ENCODE results near the gene STK38L. TPM values are rescaled to one million over a fixed set of nuclear protein-coding genes. Genes with fewer than 3 reads are reported as not detected.

STK38L gene
- total RNA-seq, 4 donors from 2014 or later: 70.0 to 111 (median 79.2) TPM

DNA sequence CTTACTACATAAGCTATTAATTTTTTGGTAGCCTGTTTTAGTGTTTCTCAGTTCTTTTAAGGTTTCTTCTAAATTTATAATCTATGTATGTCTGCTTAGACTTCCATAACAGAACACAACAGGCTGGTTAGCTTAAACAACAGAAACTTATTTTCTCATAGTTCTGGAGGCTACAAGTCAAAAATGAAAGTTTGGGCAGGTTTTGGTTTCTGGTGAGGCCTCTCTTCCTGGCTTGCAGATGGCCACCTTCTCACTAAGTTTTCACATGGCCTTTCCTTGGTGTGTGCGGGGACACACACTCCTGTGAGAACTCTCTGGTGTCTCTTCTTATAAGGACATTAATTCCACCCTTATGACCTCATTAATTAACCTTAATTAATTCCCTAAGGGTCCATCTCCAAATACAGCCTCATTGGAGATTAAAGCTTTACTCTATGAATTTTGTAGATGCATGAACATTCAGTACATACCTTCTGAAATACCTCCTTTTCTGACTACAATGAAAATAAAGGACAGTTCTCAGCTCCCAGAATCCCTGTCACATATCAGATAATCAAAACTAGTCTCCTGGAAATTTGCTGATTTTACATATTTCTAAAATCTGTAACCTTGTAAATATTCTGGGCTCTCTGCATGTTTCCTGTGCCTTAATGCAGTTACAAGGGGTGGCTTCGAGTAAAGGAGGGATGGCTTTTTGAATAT lies 65.4 kb downstream of the STK38L start:
- H3K27me3 ChIP-seq: no peaks in the 10 kb centered on the region
- H3K4me1 ChIP-seq: peaks cover 0 to 23% (median 4%) of the 10 kb centered on the region in 3 donors
- ATAC-seq: no peak
- TF ChIP-seq POLR2A (IDR thresholded peaks at IDR 0.05): no peak
- H3K4me3 ChIP-seq: no peak overlapping the region
- H3K36me3 ChIP-seq: peaks cover 0 to 59% of the 10 kb centered on the region in 2 donors
- H3K27ac ChIP-seq: no peak overlapping the region
- no peaks in the 10 kb centered on the region for H3K9me3 ChIP-seq
- 83 to 100% methylated on average over 1 of the region's 2 CpGs for WGBS, 2 donors (ENCODE audit: low coverage in 1 of 2)

GRCh38 chr12:27309995-27310315 lies 65.9 kb downstream of the STK38L start:
- no peak for TF ChIP-seq EP300 (IDR thresholded peaks at IDR 0.05)
- TF ChIP-seq POLR2AphosphoS5 (IDR thresholded peaks at IDR 0.05): no peak
- TF ChIP-seq POLR2A (IDR thresholded peaks at IDR 0.05): no peak
- no peak for TF ChIP-seq CTCF (IDR thresholded peaks at IDR 0.05)
- Histone ChIP-seq H3K36me3 (peaks cover 0 to 65% of the 10 kb centered on the region in 2 donors), H3K27me3 (no peaks in the 10 kb centered on the region), H3K4me1 (peaks cover 0 to 21% (median 4%) of the 10 kb centered on the region in 3 donors), H3K9me3 (no peaks in the 10 kb centered on the region), H3K27ac (no peak overlapping the region), H3K4me3 (no peak overlapping the region)
- no peak for ATAC-seq
- 80% methylated on average over 1 of the region's 1 CpG; no CpG with 5 or more reads in 1 of the 2 donors for WGBS, 2 donors (ENCODE audit: low coverage in 1 of 2)

- H3K36me3 ChIP-seq: peaks cover 4 to 99% of the 10 kb centered on the region in 2 donors
- H3K4me3 ChIP-seq: no peak overlapping the region
- no peaks in the 10 kb centered on the region for H3K27me3 ChIP-seq
- no peaks in the 10 kb centered on the region for H3K9me3 ChIP-seq
- WGBS, 2 donors (ENCODE audit: low coverage in 1 of 2): 68 to 87% methylated on average over 1 of the region's 1 CpG
- TF ChIP-seq POLR2A (IDR thresholded peaks at IDR 0.05) (no peak), POLR2AphosphoS5 (IDR thresholded peaks at IDR 0.05) (no peak), EP300 (IDR thresholded peaks at IDR 0.05) (no peak), CTCF (IDR thresholded peaks at IDR 0.05) (no peak)
- ATAC-seq: no peak
- H3K27ac ChIP-seq: peak overlapping the region in 1 of 4 donors; percentile 3
- H3K4me1 ChIP-seq: peaks cover 0 to 12% (median 0%) of the 10 kb centered on the region in 3 donors
Observed at GRCh38 chr12:27316947-27317346, 72.9 kb downstream of the STK38L start.

DNA sequence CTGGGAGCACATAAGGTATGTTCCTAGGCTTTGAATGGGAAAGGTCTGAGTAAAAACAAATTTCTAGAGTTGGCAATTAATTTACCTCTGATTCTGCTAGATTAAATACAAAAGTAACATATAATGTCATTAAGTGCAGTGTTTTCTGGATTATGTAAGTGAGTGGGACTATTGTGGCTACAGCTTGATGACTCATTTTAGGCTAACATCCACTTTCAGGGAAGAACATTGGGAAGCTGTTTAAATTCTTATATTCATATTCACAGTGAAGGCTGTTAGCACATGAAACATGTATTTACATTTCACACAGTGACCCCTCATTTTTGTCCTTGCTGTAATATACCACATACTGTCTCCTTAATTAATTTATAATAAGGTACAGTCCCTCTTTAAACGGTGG lies 75.3 kb downstream of the STK38L start:
- ATAC-seq: no peak
- H3K36me3 ChIP-seq: peaks cover 9 to 94% of the 10 kb centered on the region in 2 donors

GRCh38 chr12:27319848-27320247 lies 75.8 kb downstream of the STK38L start:
- H3K36me3 ChIP-seq: peaks cover 9 to 89% of the 10 kb centered on the region in 2 donors
- no peaks in the 10 kb centered on the region for H3K9me3 ChIP-seq
- TF ChIP-seq POLR2AphosphoS5 (IDR thresholded peaks at IDR 0.05) (no peak), POLR2A (IDR thresholded peaks at IDR 0.05) (no peak), EP300 (IDR thresholded peaks at IDR 0.05) (no peak), CTCF (IDR thresholded peaks at IDR 0.05) (no peak)
- no peak overlapping the region for H3K4me3 ChIP-seq
- H3K27me3 ChIP-seq: no peaks in the 10 kb centered on the region
- 87 to 100% methylated on average over 2 of the region's 2 CpGs for WGBS, 2 donors (ENCODE audit: low coverage in 1 of 2)
- peak overlapping the region in 1 of 4 donors; percentile 8 for H3K27ac ChIP-seq
- ATAC-seq: no peak
- H3K4me1 ChIP-seq: peaks cover 0 to 17% (median 0%) of the 10 kb centered on the region in 3 donors

More for the DNA sequence above, 75.3 kb downstream of the STK38L start:
- Histone ChIP-seq H3K9me3 (no peaks in the 10 kb centered on the region), H3K27me3 (no peaks in the 10 kb centered on the region), H3K4me3 (no peak overlapping the region), H3K27ac (peak overlapping the region in 1 of 4 donors; percentile 8), H3K4me1 (peaks cover 0 to 17% (median 0%) of the 10 kb centered on the region in 3 donors)
- TF ChIP-seq EP300 (IDR thresholded peaks at IDR 0.05) (no peak), POLR2A (IDR thresholded peaks at IDR 0.05) (no peak), POLR2AphosphoS5 (IDR thresholded peaks at IDR 0.05) (peak; percentile 24), CTCF (IDR thresholded peaks at IDR 0.05) (no peak)
- 24 to 43% methylated on average over 1 of the region's 1 CpG for WGBS, 2 donors (ENCODE audit: low coverage in 1 of 2)
